DOHH2 (cell line): ENCODE measurements around the gene NOTCH1.

Experiments
- CTCF ChIP-seq: fragments of 200-600 bp; sonication (generic); IDR thresholded peaks from one replicate; pipeline ENCODE4 v1.5.1; 2014; ENCODE audit warnings: antibody characterized with exemption, mild to moderate bottlenecking, low read depth, low read length; ENCODE audit not compliant: poor library complexity, severe bottlenecking
- EZH2phosphoT487 ChIP-seq: fragments of 200-600 bp; sonication (generic); IDR thresholded peaks from 2 replicates; pipeline ENCODE4 v1.6.1; 2017; ENCODE audit warnings: borderline replicate concordance, mild to moderate bottlenecking, antibody characterized with exemption, low read length, moderate library complexity, mixed read lengths

GRCh38 chr9:136557036-136557435 lies 11.2 kb upstream of the NOTCH1 start:
- no peak for TF ChIP-seq CTCF
- TF ChIP-seq EZH2phosphoT487: no peak
